Retinal pigment epithelial cell (primary cell): ENCODE data around the gene ASAP3.

Experiments
- DNase-seq: peaks from one replicate; pipeline ENCODE4 v3.0.0-alpha.2; 2010; ENCODE audit warnings: low read depth
- H3K4me3 ChIP-seq: 2 replicates; pipeline ENCODE4 v1.5.1; 2011; ENCODE audit warnings: mild to moderate bottlenecking, low read length, control low read depth, moderate library complexity
- TF ChIP-seq, protein P1 (sequence below): conservative IDR thresholded peaks from 2 replicates; pipeline ENCODE4 v1.5.1; 2011; ENCODE audit warnings: low read depth, low read length, control low read depth, inconsistent platforms

Gene ASAP3

DNA sequence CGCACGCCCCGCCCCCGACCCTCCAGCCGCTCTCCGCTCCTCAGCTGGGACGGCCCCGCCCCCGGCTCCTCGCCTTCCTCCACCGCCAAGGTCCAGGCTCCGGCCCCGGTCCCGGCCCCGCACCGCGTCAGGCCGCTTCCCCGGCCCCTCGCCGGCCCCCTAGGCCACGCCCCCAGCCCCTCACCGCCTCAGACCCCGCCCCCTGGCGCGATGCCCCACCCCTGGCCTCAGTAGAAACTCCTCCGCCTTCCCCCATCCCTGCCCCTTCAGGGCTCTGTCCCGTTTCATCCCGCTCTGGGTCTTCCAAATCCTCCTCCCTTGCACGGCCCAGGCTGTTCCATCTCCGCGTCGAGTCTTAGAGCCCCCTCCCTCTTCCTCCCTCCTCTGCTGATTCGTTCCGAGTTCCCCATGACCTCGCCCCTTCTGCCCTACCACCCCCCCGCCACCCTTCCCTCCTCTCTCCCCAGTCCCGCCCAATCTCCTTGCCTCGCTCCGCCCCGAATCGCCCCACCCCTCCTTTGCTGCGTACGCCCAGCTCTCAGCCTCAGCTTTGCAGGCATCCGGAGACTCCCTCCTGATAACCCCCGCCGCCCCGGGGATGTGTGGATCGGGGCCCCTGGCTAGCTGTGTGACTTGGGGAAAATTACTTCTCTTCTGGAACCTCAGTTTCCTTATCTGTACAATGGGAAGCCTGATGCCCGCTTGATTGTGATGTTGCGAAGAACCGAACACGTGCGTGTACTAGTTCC, 448 bp upstream of the ASAP3 start:
- peak overlapping the region; percentile 67 for H3K4me3 ChIP-seq
- TF ChIP-seq, protein P1, sequence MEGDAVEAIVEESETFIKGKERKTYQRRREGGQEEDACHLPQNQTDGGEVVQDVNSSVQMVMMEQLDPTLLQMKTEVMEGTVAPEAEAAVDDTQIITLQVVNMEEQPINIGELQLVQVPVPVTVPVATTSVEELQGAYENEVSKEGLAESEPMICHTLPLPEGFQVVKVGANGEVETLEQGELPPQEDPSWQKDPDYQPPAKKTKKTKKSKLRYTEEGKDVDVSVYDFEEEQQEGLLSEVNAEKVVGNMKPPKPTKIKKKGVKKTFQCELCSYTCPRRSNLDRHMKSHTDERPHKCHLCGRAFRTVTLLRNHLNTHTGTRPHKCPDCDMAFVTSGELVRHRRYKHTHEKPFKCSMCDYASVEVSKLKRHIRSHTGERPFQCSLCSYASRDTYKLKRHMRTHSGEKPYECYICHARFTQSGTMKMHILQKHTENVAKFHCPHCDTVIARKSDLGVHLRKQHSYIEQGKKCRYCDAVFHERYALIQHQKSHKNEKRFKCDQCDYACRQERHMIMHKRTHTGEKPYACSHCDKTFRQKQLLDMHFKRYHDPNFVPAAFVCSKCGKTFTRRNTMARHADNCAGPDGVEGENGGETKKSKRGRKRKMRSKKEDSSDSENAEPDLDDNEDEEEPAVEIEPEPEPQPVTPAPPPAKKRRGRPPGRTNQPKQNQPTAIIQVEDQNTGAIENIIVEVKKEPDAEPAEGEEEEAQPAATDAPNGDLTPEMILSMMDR = no peak
- DNase-seq = peak; percentile 73

DNA sequence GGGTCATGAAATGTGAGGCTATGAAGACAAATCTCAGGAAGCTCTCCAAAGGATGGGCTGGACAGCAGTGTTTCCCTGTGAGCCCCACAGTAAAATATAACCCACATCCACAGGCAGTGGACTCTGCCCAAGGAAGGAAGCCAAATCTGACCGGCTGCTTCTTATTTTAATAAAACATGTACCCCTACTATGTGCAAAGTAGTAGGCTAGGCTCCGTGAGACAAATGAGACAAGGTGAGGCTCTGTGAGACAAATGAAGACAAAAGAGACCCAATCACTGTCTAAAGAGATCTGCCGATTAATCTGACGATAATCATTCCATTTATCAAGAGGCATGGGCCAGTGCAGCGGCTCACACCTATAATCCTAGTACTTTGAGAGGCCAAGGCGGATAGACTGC, 2.1 kb downstream of the ASAP3 start:
- TF ChIP-seq, protein P1 = no peak
- no peak for DNase-seq
- H3K4me3 ChIP-seq = no peak overlapping the region

DNA sequence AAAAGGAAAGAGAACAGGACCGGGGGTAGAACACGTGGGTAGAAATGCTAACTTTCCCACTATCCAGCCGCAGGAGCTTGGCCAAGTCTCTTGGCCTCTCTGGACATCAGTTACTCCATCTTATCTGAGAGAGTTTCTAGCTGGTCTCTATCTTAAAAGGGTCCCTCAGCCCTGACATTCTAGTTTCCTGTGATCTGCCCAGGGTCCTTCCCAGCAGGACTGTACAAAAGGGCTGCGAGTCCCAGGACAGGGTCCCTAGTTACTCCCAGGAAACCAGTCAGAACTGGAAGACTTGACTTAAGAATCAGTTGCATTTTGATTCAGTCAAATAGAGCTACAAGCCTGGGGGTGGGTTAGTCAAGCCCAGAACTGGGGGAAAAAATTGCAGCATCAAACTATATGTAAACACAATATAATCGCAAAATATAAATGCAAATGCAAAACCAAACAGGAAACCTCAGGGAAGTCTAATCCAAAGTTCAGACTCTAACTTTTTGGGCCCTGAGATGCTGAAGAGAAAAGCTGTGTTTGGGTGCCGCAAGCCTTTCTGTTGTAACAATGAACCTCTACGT, 2.9 kb downstream of the ASAP3 start:
- DNase-seq = no peak
- TF ChIP-seq, protein P1 = no peak
- H3K4me3 ChIP-seq = no peak overlapping the region

DNA sequence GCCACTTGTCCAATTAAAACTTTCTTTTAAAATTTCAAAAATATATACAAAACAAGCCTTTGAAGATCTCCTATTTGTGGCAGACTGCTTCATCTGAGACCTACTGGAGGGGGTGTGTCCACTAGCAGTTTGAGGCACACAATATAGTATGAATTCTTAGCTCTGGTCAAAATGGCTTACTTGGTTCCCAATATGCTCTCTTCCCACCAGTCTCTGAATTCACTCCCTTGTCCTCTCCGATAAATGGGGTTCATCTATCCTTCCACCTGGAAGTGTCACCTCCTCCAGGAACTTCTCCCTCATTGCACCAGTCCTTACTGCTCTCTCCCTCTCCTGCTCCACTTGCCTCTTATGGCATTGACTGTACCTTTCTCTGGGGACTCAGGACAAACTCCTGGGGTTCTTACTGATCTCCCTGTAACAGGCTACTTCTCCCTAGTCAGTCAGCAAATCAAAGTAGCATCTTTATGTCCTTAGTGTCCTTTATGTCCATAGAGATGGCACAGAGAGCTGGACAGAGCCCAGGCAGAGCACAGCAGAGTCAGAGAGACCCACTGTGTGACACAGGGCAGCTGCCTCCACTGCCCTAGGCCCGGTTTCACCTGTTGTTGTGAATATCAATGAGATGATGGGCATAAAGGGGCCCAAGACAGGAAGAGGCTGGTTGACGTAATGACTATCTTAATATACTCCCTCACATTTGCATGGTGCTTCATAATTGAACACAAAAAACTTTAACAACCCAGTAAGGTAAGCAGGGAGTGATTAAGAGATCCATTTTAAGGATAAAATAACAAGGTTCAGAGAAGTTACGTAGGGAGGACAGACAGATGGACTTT, 3.6 kb downstream of the ASAP3 start:
- no peak overlapping the region for H3K4me3 ChIP-seq
- no peak for DNase-seq
- TF ChIP-seq, protein P1 = no peak

DNA sequence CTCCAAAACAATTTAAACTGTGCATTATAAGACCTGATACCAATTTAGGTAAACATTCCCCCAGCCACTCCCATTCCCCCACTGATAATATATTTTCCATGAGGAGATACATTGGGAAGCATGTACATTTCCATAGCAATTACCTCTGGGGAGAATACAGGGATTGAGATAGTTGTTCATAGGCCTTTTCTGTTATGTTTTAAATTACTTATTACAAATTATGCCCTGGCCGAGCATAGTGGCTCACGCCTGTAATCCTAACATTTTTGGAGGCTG, 4.4 kb downstream of the ASAP3 start:
- DNase-seq = no peak
- TF ChIP-seq, protein P1 = no peak
- no peak overlapping the region for H3K4me3 ChIP-seq

DNA sequence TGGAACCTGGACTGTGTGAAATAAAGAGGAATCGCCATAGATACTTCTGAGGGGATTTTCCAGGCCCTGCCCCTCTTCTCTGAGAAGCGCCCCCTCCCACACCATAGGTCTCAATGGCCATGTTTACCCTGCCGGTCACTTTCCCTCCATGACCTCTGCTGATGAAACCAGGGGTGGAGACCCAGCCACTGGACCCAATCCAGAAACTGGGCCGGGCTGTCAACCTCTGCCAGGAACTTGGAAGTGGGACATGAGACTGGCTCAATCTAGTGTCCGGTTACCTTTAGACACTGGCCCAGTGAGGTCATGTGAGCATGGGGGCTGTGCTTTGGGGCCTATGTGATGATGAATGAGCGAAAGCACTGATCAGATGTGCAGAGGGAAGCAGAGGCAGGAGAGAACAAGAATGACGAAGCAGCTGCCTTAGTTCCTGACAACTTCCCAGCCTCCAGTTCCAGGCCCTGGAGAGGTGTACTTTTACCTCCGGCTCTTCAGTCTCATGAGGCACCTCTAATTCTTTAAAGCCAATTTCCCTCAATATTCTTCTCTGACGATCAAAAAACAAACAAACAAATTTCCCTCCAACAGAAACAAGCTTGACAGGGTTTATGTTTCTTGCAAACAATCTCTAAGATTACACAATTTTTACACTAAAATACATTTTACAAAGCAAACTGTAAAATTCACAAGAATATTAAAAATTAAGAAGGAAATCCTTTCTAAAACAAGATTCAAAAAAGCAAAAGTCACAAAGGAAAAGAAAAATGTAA, 4.9 kb downstream of the ASAP3 start:
- no peak overlapping the region for H3K4me3 ChIP-seq
- TF ChIP-seq, protein P1 = no peak
- no peak for DNase-seq
